Adipose tissue (tissue), 3 donors: ENCODE results near the gene GNAS-AS1. TPM values are rescaled to one million over a fixed set of nuclear protein-coding genes. Genes with fewer than 3 reads are reported as not detected.

ENCODE experiments used
- H3K27ac ChIP-seq: one replicate; pipeline ENCODE4 v1.5.1; 2013; ENCODE audit warnings: low read depth, low read length
- WGBS, 3 donors: extraction: QIAGEN DNeasy Blood & Tissue Kit; methylation state at CpG; one replicate each; pipeline ENCODE4 v1.1.7; 2013; 5-methylcytosine and 5-hydroxymethylcytosine counted together
- polyA plus RNA-seq, 3 donors: library from polyadenylated mRNA; stranded (reverse); fragments of 200-250 nt; gene quantifications; one replicate each; pipeline ENCODE4 v1.2.3, GENCODE V29; 2013
- donor health status: healthy with polysubstance abuse.
- donor health status: Bipolar disorder and iron deficiency.
- donor health status: healthy.

GNAS-AS1 gene
- polyA plus RNA-seq, 3 donors: 0.12 to 0.60 (median 0.34) TPM

- no peak overlapping the region for H3K27ac ChIP-seq
- 77 to 82% (median 81%) methylated on average over 26 of the region's 26 CpGs for WGBS, 3 donors
Measured at GRCh38 chr20:58797371-58798338, 53.0 kb downstream of the GNAS-AS1 start.

GRCh38 chr20:58795923-58796245 lies 54.8 kb downstream of the GNAS-AS1 start:
- WGBS, 3 donors: 78 to 91% (median 89%) methylated on average over 6 of the region's 6 CpGs
- no peak overlapping the region for H3K27ac ChIP-seq

DNA sequence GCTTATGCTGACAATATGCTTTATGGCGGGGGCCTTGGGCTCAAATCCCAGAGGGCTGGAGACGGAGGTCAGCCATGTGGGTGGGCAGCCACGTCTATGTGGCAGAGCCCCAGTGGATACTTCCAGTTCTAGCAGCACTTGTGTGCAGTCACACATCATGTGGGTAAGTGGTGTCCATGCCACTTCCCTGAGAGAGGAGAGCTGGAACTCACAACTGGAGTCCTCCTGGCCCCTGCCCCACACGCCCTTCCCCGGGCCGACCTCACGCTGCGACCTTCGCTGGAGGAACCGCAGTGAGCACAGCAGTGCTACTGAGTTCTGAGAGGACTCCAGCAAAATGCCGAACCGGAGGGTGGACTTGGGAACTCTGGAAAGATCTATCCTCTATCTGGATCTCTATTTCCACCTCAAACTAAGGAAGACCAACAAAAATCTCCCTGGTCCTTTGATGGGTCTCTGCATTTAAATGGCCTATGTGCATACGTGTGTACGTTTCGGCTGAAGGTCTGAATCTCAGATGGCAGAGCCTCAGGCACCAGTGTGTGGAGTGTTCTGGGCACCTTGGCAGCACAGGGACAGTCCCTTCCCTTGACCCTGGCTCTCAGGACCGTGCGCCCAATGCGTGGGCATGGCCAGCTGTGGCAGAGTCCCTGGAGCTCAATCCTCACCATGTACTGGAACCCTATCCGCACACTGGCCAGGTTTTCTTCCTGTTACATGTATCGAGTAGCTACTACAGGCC lies 55.4 kb downstream of the GNAS-AS1 start:
- 76 to 89% (median 85%) methylated on average over 20 of the region's 20 CpGs for WGBS, 3 donors
- H3K27ac ChIP-seq: no peak overlapping the region

DNA sequence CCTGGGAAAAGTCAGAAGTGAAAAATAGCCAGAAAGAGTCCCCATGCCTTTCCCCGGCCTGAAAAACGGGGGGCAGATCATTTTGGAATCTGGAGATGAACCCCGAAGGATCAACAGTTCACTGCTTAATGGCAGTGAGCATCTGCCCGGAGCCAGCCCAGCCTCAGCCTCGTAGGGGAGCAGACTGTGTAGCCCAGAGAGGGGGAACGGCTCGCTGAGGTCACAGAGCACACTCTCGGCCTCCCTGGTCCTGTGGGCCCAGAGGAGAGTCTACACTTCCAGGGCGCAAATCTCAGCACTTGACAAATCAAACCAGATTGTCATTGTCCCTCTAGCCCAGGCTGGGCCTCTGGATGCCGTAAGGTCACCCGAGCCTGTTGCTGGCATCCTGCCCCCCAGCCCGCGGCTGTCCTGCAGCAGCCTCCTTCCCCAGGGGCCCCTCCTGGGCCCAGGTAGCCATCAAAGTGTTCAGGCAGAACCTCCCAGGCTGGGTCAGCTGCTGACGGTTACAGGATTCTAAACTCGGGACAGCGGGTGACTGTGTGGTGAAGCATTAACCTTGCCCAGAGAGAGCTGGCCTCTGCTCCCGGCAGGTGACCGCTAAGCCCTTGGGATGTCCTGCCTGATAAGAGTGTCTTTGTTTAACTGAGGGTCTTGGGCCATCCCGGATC lies 56.1 kb downstream of the GNAS-AS1 start:
- H3K27ac ChIP-seq: no peak overlapping the region
- 47 to 82% (median 79%) methylated on average over 19 of the region's 19 CpGs for WGBS, 3 donors

- 77 to 85% (median 82%) methylated on average over 27 to 29 of the region's 29 CpGs for WGBS, 3 donors
- no peak overlapping the region for H3K27ac ChIP-seq
Measured at GRCh38 chr20:58793512-58794420, 56.9 kb downstream of the GNAS-AS1 start.

GRCh38 chr20:58792426-58792825 lies 58.3 kb downstream of the GNAS-AS1 start:
- 86 to 88% (median 87%) methylated on average over 7 of the region's 7 CpGs for WGBS, 3 donors
- no peak overlapping the region for H3K27ac ChIP-seq

GRCh38 chr20:58791286-58791685 lies 59.4 kb downstream of the GNAS-AS1 start:
- no peak overlapping the region for H3K27ac ChIP-seq
- whole genome bisulfite sequencing, 3 donors: 35 to 38% (median 37%) methylated on average over 7 of the region's 7 CpGs

GRCh38 chr20:58790454-58790853 lies 60.2 kb downstream of the GNAS-AS1 start:
- H3K27ac ChIP-seq: no peak overlapping the region
- WGBS, 3 donors: 55 to 60% (median 60%) methylated on average over 10 of the region's 10 CpGs

GRCh38 chr20:58788896-58789544 lies 61.7 kb downstream of the GNAS-AS1 start:
- WGBS, 3 donors: 58 to 64% (median 58%) methylated on average over 15 of the region's 15 CpGs
- no peak overlapping the region for H3K27ac ChIP-seq

- no peak overlapping the region for H3K27ac ChIP-seq
- 77 to 90% (median 88%) methylated on average over 25 of the region's 25 CpGs for WGBS, 3 donors
Measured at GRCh38 chr20:58787211-58788005, 63.3 kb downstream of the GNAS-AS1 start.

GRCh38 chr20:58784321-58785074 lies 66.2 kb downstream of the GNAS-AS1 start:
- 64 to 74% (median 71%) methylated on average over 15 of the region's 15 CpGs for WGBS, 3 donors
- no peak overlapping the region for H3K27ac ChIP-seq

- no peak overlapping the region for H3K27ac ChIP-seq
- 57 to 76% (median 60%) methylated on average over 12 of the region's 12 CpGs for WGBS, 3 donors
Measured at GRCh38 chr20:58783511-58784011, 67.1 kb downstream of the GNAS-AS1 start.

GRCh38 chr20:58781138-58781537 lies 69.6 kb downstream of the GNAS-AS1 start:
- WGBS, 3 donors: 44 to 78% (median 71%) methylated on average over 4 of the region's 4 CpGs
- no peak overlapping the region for H3K27ac ChIP-seq

GRCh38 chr20:58778760-58779159 lies 71.9 kb downstream of the GNAS-AS1 start:
- no peak overlapping the region for H3K27ac ChIP-seq
- 49 to 68% (median 62%) methylated on average over 9 of the region's 9 CpGs for WGBS, 3 donors

DNA sequence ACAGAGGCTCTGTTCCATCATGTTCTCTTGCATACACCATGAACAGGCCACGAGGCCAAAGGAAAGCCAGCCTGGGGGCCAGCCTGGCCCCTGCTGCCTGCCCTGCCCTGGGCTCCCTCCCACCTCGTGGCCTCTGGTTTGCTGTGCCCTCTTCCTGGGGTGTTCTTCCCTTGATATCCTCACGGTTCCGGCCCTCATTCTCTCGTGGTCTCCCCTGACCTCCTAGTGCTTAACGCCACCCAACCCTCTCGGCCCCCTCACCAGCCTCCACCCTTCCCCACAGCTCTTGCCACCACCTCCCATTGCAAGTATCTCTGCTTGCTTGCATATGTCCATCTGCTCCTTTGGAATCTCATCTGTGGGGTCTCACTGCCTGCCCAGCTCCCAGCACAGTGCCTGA lies 73.0 kb downstream of the GNAS-AS1 start:
- 76 to 88% (median 76%) methylated on average over 7 of the region's 7 CpGs for WGBS, 3 donors
- no peak overlapping the region for H3K27ac ChIP-seq

DNA sequence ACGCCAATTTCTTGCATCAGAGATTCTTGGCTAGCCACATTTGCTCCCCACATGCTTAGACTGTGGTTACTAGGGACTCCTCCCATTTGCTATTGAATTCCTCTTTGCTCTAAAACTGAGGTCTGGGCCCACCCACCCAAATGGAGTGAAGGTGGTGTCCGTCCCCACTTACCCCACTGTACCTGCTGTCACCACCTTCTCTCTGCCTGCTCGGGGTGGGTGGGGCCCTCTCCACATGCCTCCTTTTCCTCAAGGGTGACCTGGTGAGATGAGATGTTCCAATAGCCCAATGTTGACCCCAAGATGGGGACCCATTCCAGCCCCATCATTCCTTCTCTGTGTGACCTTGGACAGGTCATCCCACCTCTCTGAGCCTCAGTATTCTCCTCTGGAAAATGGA lies 74.6 kb downstream of the GNAS-AS1 start:
- H3K27ac ChIP-seq: no peak overlapping the region
- 72 to 84% (median 76%) methylated on average over 3 of the region's 3 CpGs for WGBS, 3 donors
